Measurements from ENCODE around the gene HDAC1.
"Not testable (repeated sequence)": the region's sequence is repeated elsewhere in the genome, so short reads cannot be mapped to it uniquely, and the experiment has no call there.

Gene HDAC1

DNA sequence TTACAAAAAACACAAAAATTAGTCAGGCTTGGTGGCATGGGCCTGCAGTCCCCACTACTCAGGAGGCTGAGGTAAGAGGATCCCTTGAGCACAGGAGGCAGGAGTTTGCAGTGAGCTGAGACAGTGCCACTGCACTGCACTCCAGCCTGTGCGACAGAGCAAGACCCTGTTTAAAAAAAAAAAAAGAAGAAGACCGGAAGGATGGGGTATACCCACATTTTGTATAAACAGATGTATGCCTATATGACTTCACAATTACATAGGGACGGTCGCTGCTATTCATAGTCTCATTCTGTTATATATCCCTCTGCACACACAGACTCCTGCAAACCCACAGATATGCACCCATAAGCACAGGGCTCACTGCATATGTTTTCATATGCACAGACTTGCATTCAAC lies 28.1 kb upstream of the HDAC1 start:
- no peak for TF ChIP-seq ZNF274 (IDR thresholded peaks at IDR 0.05; ENCODE audit: low read depth, low read length)
- H3K4me3 ChIP-seq (ENCODE audit: low read length), result no peak overlapping the region

DNA sequence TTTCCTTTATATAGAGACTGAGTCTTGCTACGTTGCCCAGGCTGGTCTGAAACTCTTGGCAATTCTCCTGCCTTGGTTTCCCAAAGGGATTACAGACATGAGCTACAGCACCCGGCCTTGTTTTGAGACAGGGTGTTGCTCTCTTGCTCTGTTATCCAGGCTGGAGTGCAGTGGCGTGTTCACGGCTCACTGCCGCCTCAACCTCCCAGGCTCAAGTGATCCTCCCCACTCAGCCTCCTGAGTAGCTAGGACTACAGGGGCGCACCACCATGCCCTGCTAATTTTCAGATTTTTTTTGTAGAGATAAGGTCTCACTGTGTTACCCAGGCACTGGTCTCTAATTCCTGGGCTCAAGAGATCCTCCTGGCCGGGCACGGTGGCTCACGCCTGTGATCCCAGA lies 26.0 kb upstream of the HDAC1 start:
- no peak for TF ChIP-seq ZNF274 (IDR thresholded peaks at IDR 0.05; ENCODE audit: low read depth, low read length)
- H3K4me3 ChIP-seq (ENCODE audit: low read length), result no peak overlapping the region

DNA sequence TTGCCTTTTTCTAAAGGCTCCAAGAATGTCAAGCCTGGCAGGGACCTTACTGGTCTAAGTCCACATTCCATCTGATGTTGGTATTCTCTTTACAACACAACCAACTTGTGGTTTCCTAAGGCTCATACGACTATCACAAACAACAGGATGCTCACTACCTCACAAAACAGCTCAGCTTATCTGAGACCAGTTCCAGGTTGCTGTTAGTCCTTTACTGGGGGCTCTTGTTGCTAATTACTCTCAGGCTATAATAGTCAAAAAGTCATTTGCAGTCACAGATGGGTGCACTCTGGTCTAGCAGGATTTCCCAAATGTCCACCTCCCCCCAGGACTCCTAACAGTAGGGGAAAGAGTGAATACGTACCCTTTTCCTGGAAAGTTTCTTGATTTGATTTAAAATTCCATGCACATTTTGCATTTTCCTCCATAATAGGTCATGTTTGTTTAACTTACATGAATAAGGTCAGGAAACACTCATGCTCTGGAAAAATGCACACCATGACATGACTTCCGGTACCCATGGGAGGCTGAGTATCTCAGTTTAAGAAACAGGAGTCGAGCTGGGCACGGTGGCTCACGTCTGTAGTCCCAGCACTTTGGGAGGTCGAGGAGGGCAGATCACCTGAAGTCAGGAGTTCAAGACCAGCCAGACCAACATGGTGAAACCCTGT lies 24.8 kb upstream of the HDAC1 start:
- no peak for TF ChIP-seq ZNF274 (IDR thresholded peaks at IDR 0.05; ENCODE audit: low read depth, low read length)
- H3K4me3 ChIP-seq (ENCODE audit: low read length), result no peak overlapping the region

- TF ChIP-seq ZNF274 (IDR thresholded peaks at IDR 0.05; ENCODE audit: low read depth, low read length), result no peak
Observed at GRCh38 chr1:32269744-32270143, 22.1 kb upstream of the HDAC1 start.

GRCh38 chr1:32272557-32273390 lies 19.1 kb upstream of the HDAC1 start:
- H3K4me3 ChIP-seq (ENCODE audit: low read length), result no peak overlapping the region
- no peak for TF ChIP-seq ZNF274 (IDR thresholded peaks at IDR 0.05; ENCODE audit: low read depth, low read length)

More at GRCh38 chr1:32269744-32270143, 22.1 kb upstream of the HDAC1 start:
- H3K4me3 ChIP-seq (ENCODE audit: low read length), result no peak overlapping the region

GRCh38 chr1:32273391-32274208 lies 18.3 kb upstream of the HDAC1 start:
- no peak overlapping the region for H3K4me3 ChIP-seq (ENCODE audit: low read length)
- no peak for TF ChIP-seq ZNF274 (IDR thresholded peaks at IDR 0.05; ENCODE audit: low read depth, low read length)

GRCh38 chr1:32274646-32275340 lies 17.1 kb upstream of the HDAC1 start:
- no peak for TF ChIP-seq ZNF274 (IDR thresholded peaks at IDR 0.05; ENCODE audit: low read depth, low read length)
- no peak overlapping the region for H3K4me3 ChIP-seq (ENCODE audit: low read length)

- no peak for TF ChIP-seq ZNF274 (IDR thresholded peaks at IDR 0.05; ENCODE audit: low read depth, low read length)
- H3K4me3 ChIP-seq (ENCODE audit: low read length), result no peak overlapping the region
Observed at GRCh38 chr1:32275424-32275823, 16.5 kb upstream of the HDAC1 start.

DNA sequence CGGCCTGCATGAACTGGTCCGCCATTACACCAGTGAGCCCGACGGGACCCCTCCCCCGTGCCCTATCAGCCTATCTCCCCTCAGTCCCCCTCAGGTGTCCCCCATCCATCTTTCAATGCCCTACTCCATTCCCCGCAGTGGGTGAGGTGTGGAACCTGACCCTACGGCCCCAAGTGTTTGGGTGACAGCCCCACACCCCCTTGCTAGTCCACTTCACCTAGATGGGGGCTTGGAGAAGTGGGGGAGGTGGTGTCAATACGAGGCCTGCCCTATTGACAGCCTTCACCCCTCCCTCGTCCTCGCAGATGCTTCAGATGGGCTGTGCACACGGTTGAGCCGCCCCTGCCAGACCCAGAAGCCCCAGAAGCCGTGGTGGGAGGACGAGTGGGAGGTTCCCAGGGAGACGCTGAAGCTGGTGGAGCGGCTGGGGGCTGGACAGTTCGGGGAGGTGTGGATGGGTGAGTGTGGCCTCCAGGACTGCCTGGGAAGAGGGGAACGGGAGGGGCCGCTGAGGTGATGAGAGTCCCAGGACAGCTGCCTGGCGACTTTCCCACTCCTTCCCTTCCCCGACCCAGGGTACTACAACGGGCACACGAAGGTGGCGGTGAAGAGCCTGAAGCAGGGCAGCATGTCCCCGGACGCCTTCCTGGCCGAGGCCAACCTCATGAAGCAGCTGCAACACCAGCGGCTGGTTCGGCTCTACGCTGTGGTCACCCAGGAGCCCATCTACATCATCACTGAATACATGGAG lies 15.7 kb upstream of the HDAC1 start:
- H3K4me3 ChIP-seq (ENCODE audit: low read length), result no peak overlapping the region
- no peak for TF ChIP-seq ZNF274 (IDR thresholded peaks at IDR 0.05; ENCODE audit: low read depth, low read length)

GRCh38 chr1:32284777-32285176 lies 7.1 kb upstream of the HDAC1 start:
- H3K4me3 ChIP-seq (ENCODE audit: low read length), result not testable (repeated sequence)

DNA sequence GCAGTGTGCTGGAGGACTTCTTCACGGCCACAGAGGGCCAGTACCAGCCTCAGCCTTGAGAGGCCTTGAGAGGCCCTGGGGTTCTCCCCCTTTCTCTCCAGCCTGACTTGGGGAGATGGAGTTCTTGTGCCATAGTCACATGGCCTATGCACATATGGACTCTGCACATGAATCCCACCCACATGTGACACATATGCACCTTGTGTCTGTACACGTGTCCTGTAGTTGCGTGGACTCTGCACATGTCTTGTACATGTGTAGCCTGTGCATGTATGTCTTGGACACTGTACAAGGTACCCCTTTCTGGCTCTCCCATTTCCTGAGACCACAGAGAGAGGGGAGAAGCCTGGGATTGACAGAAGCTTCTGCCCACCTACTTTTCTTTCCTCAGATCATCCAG lies 6.2 kb upstream of the HDAC1 start:
- H3K4me3 ChIP-seq (ENCODE audit: low read length), result no peak overlapping the region
- TF ChIP-seq ZNF274 (IDR thresholded peaks at IDR 0.05; ENCODE audit: low read depth, low read length), result no peak

- no peak for TF ChIP-seq ZNF274 (IDR thresholded peaks at IDR 0.05; ENCODE audit: low read depth, low read length)
- H3K4me3 ChIP-seq (ENCODE audit: low read length), result no peak overlapping the region
Observed at GRCh38 chr1:32286763-32287162, 5.1 kb upstream of the HDAC1 start.

GRCh38 chr1:32289256-32289655 lies 2.6 kb upstream of the HDAC1 start:
- no peak overlapping the region for H3K4me3 ChIP-seq (ENCODE audit: low read length)
- TF ChIP-seq ZNF274 (IDR thresholded peaks at IDR 0.05; ENCODE audit: low read depth, low read length), result no peak
